ENCODE measurements around the gene CLTA.

CLTA gene

GRCh38 chr9:36151316-36152210, 39.2 kb upstream of the CLTA start:
- H3K4me3 ChIP-seq (ENCODE audit: low read length): no peak overlapping the region
- peak; percentile 57 for DNase-seq (ENCODE audit: low read depth)
- TF ChIP-seq CTCF (IDR thresholded peaks at IDR 0.05; ENCODE audit: insufficient read depth, low read depth, low read length, missing control alignments): no peak

- H3K4me3 ChIP-seq (ENCODE audit: low read length): no peak overlapping the region
- TF ChIP-seq CTCF (IDR thresholded peaks at IDR 0.05; ENCODE audit: insufficient read depth, low read depth, low read length, missing control alignments): no peak
- DNase-seq (ENCODE audit: low read depth): no peak
These were observed 37.8 kb upstream of the CLTA start for GRCh38 chr9:36152741-36153438.

DNA sequence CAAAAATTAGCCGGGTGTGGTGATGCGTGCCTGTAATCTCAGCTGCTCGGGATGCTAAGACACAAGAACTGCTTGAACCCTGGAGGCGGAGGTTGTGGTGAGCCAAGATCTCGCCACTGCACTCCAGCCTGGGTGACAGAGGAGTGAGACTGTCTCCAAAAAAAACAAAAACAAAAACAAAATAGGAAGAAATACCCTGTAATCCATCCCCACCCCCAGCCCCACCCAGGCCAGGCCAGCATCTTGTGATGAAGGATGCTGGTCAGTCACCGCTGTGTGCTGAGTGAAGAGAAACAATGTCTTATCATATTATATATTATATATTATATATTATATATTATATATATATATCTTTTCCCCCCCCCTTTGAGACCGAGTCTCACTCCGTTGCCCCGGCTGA, 37.0 kb upstream of the CLTA start:
- TF ChIP-seq CTCF (IDR thresholded peaks at IDR 0.05; ENCODE audit: insufficient read depth, low read depth, low read length, missing control alignments): no peak
- H3K4me3 ChIP-seq (ENCODE audit: low read length): no peak overlapping the region
- DNase-seq (ENCODE audit: low read depth): no peak

GRCh38 chr9:36154331-36154952, 36.3 kb upstream of the CLTA start:
- DNase-seq (ENCODE audit: low read depth): peak; percentile 23
- H3K4me3 ChIP-seq (ENCODE audit: low read length): no peak overlapping the region
- no peak for TF ChIP-seq CTCF (IDR thresholded peaks at IDR 0.05; ENCODE audit: insufficient read depth, low read depth, low read length, missing control alignments)

DNA sequence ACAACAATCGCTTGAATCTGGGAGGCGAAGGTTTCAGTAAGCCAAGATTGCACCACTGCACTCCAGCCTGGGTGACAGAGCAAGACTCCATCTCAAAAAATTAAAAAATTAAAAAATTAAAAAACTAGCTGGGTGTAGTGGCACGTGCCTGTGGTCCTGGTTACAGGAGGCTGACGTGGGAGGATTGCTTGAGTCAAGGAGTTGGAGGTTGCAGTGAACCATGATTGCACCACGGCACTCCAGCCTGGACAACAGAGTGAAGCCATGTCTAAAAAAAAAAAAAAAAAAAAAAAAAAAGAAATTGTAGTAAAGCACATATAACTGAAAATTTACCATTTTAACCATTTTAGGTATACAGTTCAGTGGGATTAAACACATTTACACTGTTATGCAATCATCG, 34.6 kb upstream of the CLTA start:
- DNase-seq (ENCODE audit: low read depth): no peak
- no peak for TF ChIP-seq CTCF (IDR thresholded peaks at IDR 0.05; ENCODE audit: insufficient read depth, low read depth, low read length, missing control alignments)
- no peak overlapping the region for H3K4me3 ChIP-seq (ENCODE audit: low read length)

- H3K4me3 ChIP-seq (ENCODE audit: low read length): no peak overlapping the region
- no peak for TF ChIP-seq CTCF (IDR thresholded peaks at IDR 0.05; ENCODE audit: insufficient read depth, low read depth, low read length, missing control alignments)
- DNase-seq (ENCODE audit: low read depth): no peak
These were observed 32.6 kb upstream of the CLTA start for GRCh38 chr9:36158122-36158521.
